Cardiac muscle cell (in vitro differentiated cells and primary cell): ENCODE measurements around the gene RBM10. TPM values are rescaled to one million over a fixed set of nuclear protein-coding genes. Genes with fewer than 3 reads are reported as not detected.

Experiments used
- DNase-seq, 2 donors: peaks; one replicate each; pipeline versions ENCODE4 v3.0.0 to v3.0.0-alpha.2; 2010 to 2017; ENCODE audit warnings: low read depth in 1 of 2, low spot score in 1 of 2
- H3K27ac ChIP-seq: fragments of 200-600 bp; sonication (generic); 2 replicates; pipeline ENCODE4 v1.5.1; 2016
- H3K27me3 ChIP-seq: fragments of 200-600 bp; sonication (generic); 2 replicates; pipeline ENCODE4 v1.6.0; 2016; ENCODE audit warnings: control low read depth
- H3K36me3 ChIP-seq: fragments of 200-600 bp; sonication (generic); 2 replicates; pipeline ENCODE4 v1.5.1; 2016; ENCODE audit warnings: control low read depth
- H3K4me1 ChIP-seq: fragments of 200-600 bp; sonication (generic); 2 replicates; pipeline ENCODE4 v1.8.1; 2017; ENCODE audit warnings: low read depth, mild to moderate bottlenecking, mixed run types
- H3K4me3 ChIP-seq: fragments of 200-600 bp; sonication (generic); 2 replicates; pipeline ENCODE4 v1.5.1; 2016; ENCODE audit warnings: mild to moderate bottlenecking
- H3K9me3 ChIP-seq: fragments of 200-600 bp; sonication (generic); 2 replicates; pipeline ENCODE4 v1.5.1; 2017; ENCODE audit warnings: low read depth, mild to moderate bottlenecking, control low read depth
- CTCF ChIP-seq: IDR thresholded peaks from 2 replicates; pipeline ENCODE4 v1.5.1; 2012; ENCODE audit warnings: low read depth, mild to moderate bottlenecking, low read length
- polyA plus RNA-seq: library from polyadenylated mRNA; unstranded; fragments of >200 nt; fragmentation: Nextera tagmentation; extraction: Ambion mirVana; gene quantifications from 2 replicates; pipeline ENCODE4 v1.2.1, GENCODE V29; 2016
- total RNA-seq: library from RNA; depleted of rRNA; stranded (reverse); fragments of >200 nt; gene quantifications from 2 replicates; pipeline ENCODE4 v1.2.3, GENCODE V29; 2016

Gene RBM10
- total and polyA plus RNA-seq, 2 experiments from 2014 or later = 48.7 to 70.0 TPM

DNA sequence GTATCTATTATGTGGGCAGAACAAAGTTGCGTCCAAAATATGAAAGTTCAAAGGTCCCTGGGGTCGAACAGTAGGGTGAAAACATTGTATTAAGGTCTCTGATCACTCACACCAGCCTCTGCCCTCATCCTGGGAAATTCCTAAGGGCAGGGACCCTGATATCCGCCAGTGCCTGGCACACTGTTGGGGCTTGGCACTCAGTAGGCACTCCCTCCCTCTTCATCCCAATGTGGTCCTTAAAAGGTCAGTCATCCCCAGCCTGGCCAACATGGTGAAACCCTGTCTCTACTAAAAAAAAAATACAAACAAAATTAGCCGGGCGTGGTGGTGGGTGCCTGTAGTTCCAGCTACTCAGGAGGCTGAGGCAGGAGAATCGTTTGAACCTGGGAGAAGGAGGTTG is 6.8 kb upstream of the RBM10 start:
- H3K9me3 ChIP-seq = no peaks in the 10 kb centered on the region
- H3K27me3 ChIP-seq = no peaks in the 10 kb centered on the region
- no peak for TF ChIP-seq CTCF
- DNase-seq = no peak
- no peak overlapping the region for H3K4me3 ChIP-seq
- no peaks in the 10 kb centered on the region for H3K36me3 ChIP-seq
- H3K4me1 ChIP-seq = no peaks in the 10 kb centered on the region
- H3K27ac ChIP-seq = no peak overlapping the region

- peak; percentile 23 to 44 for DNase-seq
Observed at GRCh38 chrX:47143894-47144625, 961 bp upstream of the RBM10 start.

DNA sequence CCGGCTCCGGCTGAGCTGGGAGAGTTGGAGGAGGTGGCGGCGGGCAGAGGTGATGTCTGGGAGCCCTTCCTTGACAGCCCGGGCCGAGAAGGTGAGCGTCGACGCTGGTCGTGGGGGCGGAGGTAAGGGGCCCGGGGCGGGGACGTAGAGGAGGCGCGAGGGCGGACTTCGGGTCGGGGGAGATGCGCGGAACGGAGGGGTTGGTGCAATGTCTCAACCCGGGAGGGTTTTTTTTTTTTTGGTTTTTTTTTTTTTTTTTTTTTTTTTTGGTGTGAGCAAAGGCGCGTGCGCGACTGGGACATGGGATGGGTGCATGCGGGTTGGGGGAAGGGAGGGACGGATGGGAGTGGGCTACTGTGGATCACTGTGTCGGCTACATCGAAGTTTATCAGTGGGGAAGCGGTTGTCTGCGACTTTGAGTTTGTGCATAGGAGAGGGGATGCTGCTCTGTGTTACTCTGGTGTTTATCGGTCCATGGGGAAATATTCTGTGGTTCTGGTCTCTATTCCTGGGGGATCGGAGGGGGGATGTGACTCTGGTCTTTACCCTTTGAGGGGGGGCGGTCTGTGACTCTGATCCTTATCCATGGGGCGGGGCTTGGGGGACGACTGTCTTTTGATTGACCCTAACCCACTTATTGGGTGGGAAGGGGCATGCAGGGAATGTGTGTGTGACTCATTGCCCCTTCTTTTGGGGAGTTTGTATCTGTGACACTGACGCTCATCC is 537 bp downstream of the RBM10 start:
- Histone ChIP-seq H3K27me3 (no peaks in the 10 kb centered on the region), H3K4me1 (no peaks in the 10 kb centered on the region), H3K9me3 (no peaks in the 10 kb centered on the region), H3K27ac (peak overlapping the region; percentile 96), H3K36me3 (no peaks in the 10 kb centered on the region), H3K4me3 (peak overlapping the region; percentile 71)
- no peak for TF ChIP-seq CTCF
- DNase-seq = no peak

More at GRCh38 chrX:47143894-47144625, 961 bp upstream of the RBM10 start:
- H3K4me3 ChIP-seq = peak overlapping the region; percentile 71
- TF ChIP-seq CTCF = no peak
- no peaks in the 10 kb centered on the region for H3K4me1 ChIP-seq
- H3K9me3 ChIP-seq = no peaks in the 10 kb centered on the region
- peak overlapping the region; percentile 96 for H3K27ac ChIP-seq
- no peaks in the 10 kb centered on the region for H3K27me3 ChIP-seq
- no peaks in the 10 kb centered on the region for H3K36me3 ChIP-seq

GRCh38 chrX:47146121-47146935 is 1.3 kb downstream of the RBM10 start:
- no peak for TF ChIP-seq CTCF
- Histone ChIP-seq H3K27ac (no peak overlapping the region), H3K4me3 (peak overlapping the region; percentile 71), H3K27me3 (no peaks in the 10 kb centered on the region), H3K4me1 (no peaks in the 10 kb centered on the region), H3K9me3 (no peaks in the 10 kb centered on the region), H3K36me3 (no peaks in the 10 kb centered on the region)
- no peak for DNase-seq
